GM06990 (cell line): ENCODE data around the gene COL5A1.

Experiments
- DNase-seq: peaks from one replicate; pipeline ENCODE4 v3.0.0-alpha.2; 2011; ENCODE audit not compliant: insufficient read length; ENCODE audit errors: extremely low read depth
- H3K27me3 ChIP-seq: replicated peaks from 2 replicates; pipeline ENCODE4 v1.6.0; 2011; ENCODE audit warnings: low read length; ENCODE audit not compliant: control insufficient read depth, insufficient read depth
- H3K36me3 ChIP-seq: 2 replicates; pipeline ENCODE4 v1.5.1; 2011; ENCODE audit warnings: low read length; ENCODE audit not compliant: control insufficient read depth, insufficient read depth
- H3K4me3 ChIP-seq: replicated peaks from 2 replicates; pipeline ENCODE4 v1.5.1; 2011; ENCODE audit warnings: low read depth, mild to moderate bottlenecking, control low read depth, low read length
- TF ChIP-seq, protein P1 (sequence below): IDR thresholded peaks from 2 replicates; pipeline ENCODE4 v1.5.1; 2011; ENCODE audit warnings: low read length, control low read depth, mild to moderate bottlenecking, inconsistent platforms; ENCODE audit not compliant: insufficient read depth, poor library complexity, severe bottlenecking

COL5A1 gene

DNA sequence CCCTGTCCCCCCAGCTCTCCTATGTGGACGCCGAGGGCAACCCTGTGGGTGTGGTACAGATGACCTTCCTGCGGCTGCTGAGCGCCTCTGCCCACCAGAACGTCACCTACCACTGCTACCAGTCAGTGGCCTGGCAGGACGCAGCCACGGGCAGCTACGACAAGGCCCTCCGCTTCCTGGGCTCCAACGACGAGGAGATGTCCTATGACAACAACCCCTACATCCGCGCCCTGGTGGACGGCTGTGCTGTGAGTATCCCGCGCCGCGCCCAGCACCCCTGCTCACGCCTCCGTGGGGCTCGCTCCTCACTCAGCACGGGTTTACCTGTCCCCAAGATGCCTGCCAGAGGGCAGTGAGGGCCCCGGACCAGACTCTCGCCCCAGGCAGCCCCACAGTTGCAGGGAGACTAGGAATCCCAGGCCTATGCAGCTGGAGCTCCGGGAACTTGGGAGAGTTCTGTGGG is 193.4 kb downstream of the COL5A1 start:
- TF ChIP-seq, protein P1, sequence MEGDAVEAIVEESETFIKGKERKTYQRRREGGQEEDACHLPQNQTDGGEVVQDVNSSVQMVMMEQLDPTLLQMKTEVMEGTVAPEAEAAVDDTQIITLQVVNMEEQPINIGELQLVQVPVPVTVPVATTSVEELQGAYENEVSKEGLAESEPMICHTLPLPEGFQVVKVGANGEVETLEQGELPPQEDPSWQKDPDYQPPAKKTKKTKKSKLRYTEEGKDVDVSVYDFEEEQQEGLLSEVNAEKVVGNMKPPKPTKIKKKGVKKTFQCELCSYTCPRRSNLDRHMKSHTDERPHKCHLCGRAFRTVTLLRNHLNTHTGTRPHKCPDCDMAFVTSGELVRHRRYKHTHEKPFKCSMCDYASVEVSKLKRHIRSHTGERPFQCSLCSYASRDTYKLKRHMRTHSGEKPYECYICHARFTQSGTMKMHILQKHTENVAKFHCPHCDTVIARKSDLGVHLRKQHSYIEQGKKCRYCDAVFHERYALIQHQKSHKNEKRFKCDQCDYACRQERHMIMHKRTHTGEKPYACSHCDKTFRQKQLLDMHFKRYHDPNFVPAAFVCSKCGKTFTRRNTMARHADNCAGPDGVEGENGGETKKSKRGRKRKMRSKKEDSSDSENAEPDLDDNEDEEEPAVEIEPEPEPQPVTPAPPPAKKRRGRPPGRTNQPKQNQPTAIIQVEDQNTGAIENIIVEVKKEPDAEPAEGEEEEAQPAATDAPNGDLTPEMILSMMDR = no peak
- H3K4me3 ChIP-seq = no peak overlapping the region
- H3K36me3 ChIP-seq = no peaks in the 10 kb centered on the region
- no peaks in the 10 kb centered on the region; the same call in 1 of the 2 replicates for H3K27me3 ChIP-seq
- DNase-seq = no peak

DNA sequence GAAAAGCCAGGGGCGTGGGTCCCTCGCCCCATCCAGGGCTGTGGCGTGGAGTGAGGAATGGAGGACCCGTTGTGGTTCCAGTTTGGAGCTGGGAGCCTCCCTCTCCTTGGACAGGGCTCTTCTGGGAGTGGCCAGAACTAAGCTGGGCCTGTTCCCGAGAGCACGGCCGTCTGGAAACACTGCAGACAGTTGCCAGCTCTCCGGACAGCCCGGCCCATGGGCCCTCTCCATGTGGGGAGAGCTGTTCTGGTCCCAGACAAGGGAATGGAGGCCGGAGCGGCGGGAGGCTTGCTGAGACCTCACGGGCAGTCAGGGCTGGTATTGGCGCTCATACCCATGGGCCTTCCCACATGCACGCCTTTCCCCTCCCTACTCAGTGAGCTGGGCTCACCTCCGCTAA is 193.8 kb downstream of the COL5A1 start:
- Histone ChIP-seq H3K4me3 (no peak overlapping the region), H3K27me3 (no peaks in the 10 kb centered on the region; the same call in 1 of the 2 replicates), H3K36me3 (no peaks in the 10 kb centered on the region)
- TF ChIP-seq, protein P1 = no peak
- DNase-seq = no peak

DNA sequence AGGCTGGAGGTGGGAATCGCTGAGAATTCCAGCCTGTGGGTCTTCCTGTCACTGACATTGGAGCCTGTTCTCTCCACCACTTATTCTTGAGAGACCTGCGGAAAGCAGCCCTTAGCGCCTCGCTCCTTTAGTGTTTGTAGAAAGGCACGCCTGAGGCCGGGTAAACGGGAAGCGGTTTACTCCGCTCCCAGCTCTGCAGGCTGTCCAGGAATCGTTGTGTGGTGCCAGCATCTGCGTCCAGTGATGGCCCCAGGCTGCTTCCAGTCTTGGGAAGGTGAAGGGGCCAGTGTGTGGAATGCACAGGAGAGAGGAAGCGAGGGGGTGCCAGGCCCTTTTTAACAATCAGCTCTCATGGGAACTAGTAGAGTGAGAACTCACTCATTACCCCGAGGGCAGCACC is 194.4 kb downstream of the COL5A1 start:
- no peaks in the 10 kb centered on the region; the same call in 1 of the 2 replicates for H3K27me3 ChIP-seq
- no peak overlapping the region for H3K4me3 ChIP-seq
- no peak for DNase-seq
- TF ChIP-seq, protein P1 = no peak
- H3K36me3 ChIP-seq = no peaks in the 10 kb centered on the region

DNA sequence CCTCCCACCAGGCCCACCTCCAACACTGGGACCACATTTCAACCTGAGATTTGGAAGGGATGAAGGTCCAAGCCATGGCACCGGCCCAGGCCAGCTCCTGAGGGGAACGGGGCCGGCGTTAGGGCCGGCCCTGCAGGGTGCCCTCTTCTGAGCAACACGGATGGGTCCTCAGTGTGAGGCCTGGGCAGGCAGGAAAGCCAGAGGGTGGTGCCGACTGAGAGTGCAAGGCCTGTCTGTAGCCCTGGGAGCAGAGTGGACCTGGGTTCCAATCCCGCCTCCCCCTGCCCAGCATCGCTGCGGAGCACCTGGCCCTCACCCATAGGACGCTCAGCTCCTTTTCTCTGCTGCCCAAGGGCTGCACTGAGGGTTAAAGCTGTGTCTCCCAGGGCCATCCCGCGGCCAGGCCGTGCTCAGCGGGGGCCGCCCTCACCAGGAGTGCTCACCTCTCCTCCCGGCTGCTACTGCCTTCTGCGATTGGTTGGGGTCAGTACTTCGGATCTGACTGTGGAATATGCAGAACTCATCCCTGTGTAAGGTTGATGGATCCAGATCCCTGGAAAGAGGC is 194.9 kb downstream of the COL5A1 start:
- H3K4me3 ChIP-seq = no peak overlapping the region
- H3K36me3 ChIP-seq = no peaks in the 10 kb centered on the region
- H3K27me3 ChIP-seq = no peaks in the 10 kb centered on the region; the same call in 1 of the 2 replicates
- no peak for DNase-seq
- TF ChIP-seq, protein P1 = no peak

DNA sequence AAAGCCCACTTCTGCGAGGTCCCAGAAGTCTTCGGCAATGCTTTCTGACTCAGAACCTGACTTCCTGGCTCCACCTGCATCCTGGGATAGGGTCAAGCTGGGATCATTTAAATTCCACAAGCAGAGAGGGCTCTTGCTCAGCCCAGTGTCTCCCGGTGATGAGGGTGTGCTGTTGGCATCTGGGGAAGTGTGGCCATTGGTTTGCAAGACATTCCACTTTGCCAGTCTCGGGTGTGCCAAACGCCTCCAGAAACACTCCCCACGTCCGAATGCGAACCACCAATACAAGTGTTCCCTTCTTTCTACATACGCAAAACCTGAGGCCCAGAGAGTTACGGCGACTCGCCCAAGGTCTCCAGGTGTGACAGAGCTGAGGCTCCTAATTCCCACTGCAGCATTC is 195.9 kb downstream of the COL5A1 start:
- TF ChIP-seq, protein P1 = no peak
- no peak for DNase-seq
- no peak overlapping the region for H3K4me3 ChIP-seq
- no peaks in the 10 kb centered on the region; the same call in 1 of the 2 replicates for H3K27me3 ChIP-seq
- no peaks in the 10 kb centered on the region for H3K36me3 ChIP-seq
